Measurements from ENCODE around the gene SPO11. TPM values are rescaled to one million over a fixed set of nuclear protein-coding genes. Genes with fewer than 3 reads are reported as not detected.

Gene SPO11
- polyA plus RNA-seq, 1 donor from 2014 or later, result not detected

GRCh38 chr20:57375652-57376230 is 46.1 kb downstream of the SPO11 start:
- Histone ChIP-seq H3F3A (ENCODE audit: insufficient read depth, low read length, poor library complexity, severe bottlenecking) (no peaks in the 10 kb centered on the region), H3K36me3 (ENCODE audit: insufficient read depth, low read length) (peaks cover 9% of the 10 kb centered on the region), H3K27me3 (ENCODE audit: insufficient read depth, low read depth, low read length) (no peaks in the 10 kb centered on the region), H3K9ac (ENCODE audit: low read length) (no peak overlapping the region), H4K20me1 (ENCODE audit: insufficient read depth) (no peaks in the 10 kb centered on the region), H3K79me2 (replicated peaks; ENCODE audit: insufficient read depth, low read length) (no peaks in the 10 kb centered on the region), H2AFZ (ENCODE audit: low read depth, low read length) (no peak overlapping the region), H3K9me3 (ENCODE audit: low read length) (no peaks in the 10 kb centered on the region), H3K4me2 (ENCODE audit: low read length) (no peak overlapping the region), H3K4me3 (ENCODE audit: low read length) (no peak overlapping the region), H3K9me2 (ENCODE audit: insufficient read depth, low read length) (no peaks in the 10 kb centered on the region), H3K27ac (ENCODE audit: low read length) (no peak overlapping the region)
- TF ChIP-seq POLR2AphosphoS5 (IDR thresholded peaks at IDR 0.05), result no peak
- TF ChIP-seq, protein P1, sequence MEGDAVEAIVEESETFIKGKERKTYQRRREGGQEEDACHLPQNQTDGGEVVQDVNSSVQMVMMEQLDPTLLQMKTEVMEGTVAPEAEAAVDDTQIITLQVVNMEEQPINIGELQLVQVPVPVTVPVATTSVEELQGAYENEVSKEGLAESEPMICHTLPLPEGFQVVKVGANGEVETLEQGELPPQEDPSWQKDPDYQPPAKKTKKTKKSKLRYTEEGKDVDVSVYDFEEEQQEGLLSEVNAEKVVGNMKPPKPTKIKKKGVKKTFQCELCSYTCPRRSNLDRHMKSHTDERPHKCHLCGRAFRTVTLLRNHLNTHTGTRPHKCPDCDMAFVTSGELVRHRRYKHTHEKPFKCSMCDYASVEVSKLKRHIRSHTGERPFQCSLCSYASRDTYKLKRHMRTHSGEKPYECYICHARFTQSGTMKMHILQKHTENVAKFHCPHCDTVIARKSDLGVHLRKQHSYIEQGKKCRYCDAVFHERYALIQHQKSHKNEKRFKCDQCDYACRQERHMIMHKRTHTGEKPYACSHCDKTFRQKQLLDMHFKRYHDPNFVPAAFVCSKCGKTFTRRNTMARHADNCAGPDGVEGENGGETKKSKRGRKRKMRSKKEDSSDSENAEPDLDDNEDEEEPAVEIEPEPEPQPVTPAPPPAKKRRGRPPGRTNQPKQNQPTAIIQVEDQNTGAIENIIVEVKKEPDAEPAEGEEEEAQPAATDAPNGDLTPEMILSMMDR (IDR thresholded peaks at IDR 0.05; ENCODE audit: poor library complexity, severe bottlenecking), result no peak
- TF ChIP-seq REST (IDR thresholded peaks at IDR 0.05; ENCODE audit: borderline replicate concordance), result no peak
- no peak for TF ChIP-seq RAD21 (conservative IDR thresholded peaks at IDR 0.05)
- TF ChIP-seq SMC3 (conservative IDR thresholded peaks at IDR 0.05; ENCODE audit: poor library complexity), result no peak
- no peak for TF ChIP-seq EZH2 (IDR thresholded peaks at IDR 0.05; ENCODE audit: borderline replicate concordance, insufficient read depth, low read length, poor library complexity, severe bottlenecking)
- TF ChIP-seq TAF1 (IDR thresholded peaks at IDR 0.05; ENCODE audit: low read depth), result no peak
- TF ChIP-seq EP300 (conservative IDR thresholded peaks at IDR 0.05; ENCODE audit: poor library complexity, severe bottlenecking), result no peak
- TF ChIP-seq MXI1 (conservative IDR thresholded peaks at IDR 0.05; ENCODE audit: poor library complexity, severe bottlenecking), result no peak

- no peaks in the 10 kb centered on the region for H3K9me2 ChIP-seq (ENCODE audit: insufficient read depth, low read length)
- H3K4me3 ChIP-seq (ENCODE audit: low read length), result no peak overlapping the region
- no peak overlapping the region for H3K9ac ChIP-seq (ENCODE audit: low read length)
- H4K20me1 ChIP-seq (ENCODE audit: insufficient read depth), result no peaks in the 10 kb centered on the region
- no peaks in the 10 kb centered on the region for H3K27me3 ChIP-seq (ENCODE audit: insufficient read depth, low read depth, low read length)
- H3K79me2 ChIP-seq (replicated peaks; ENCODE audit: insufficient read depth, low read length), result no peaks in the 10 kb centered on the region
- H3K4me2 ChIP-seq (ENCODE audit: low read length), result no peak overlapping the region
- H3K36me3 ChIP-seq (ENCODE audit: insufficient read depth, low read length), result no peaks in the 10 kb centered on the region
- H2AFZ ChIP-seq (ENCODE audit: low read depth, low read length), result no peak overlapping the region
- H3K9me3 ChIP-seq (ENCODE audit: low read length), result no peaks in the 10 kb centered on the region
- no peak for TF ChIP-seq EP300 (conservative IDR thresholded peaks at IDR 0.05; ENCODE audit: poor library complexity, severe bottlenecking)
- no peak for TF ChIP-seq POLR2AphosphoS5 (IDR thresholded peaks at IDR 0.05)
- no peak overlapping the region for H3K27ac ChIP-seq (ENCODE audit: low read length)
- H3F3A ChIP-seq (ENCODE audit: insufficient read depth, low read length, poor library complexity, severe bottlenecking), result no peaks in the 10 kb centered on the region
Observed at GRCh38 chr20:57377350-57377749, 47.7 kb downstream of the SPO11 start.
